DND-41 (cell line): Measurements from ENCODE around the gene RSPRY1.

ENCODE experiments used
- ATAC-seq: fragments of 200-7000 bp; cut with Tn5 transposase; 3 replicates; pipeline ENCODE4 v1.9.1; 2021; ENCODE audit warnings: low read depth; ENCODE audit not compliant: insufficient read depth
- DNase-seq: peaks from one replicate; pipeline ENCODE4 v3.0.0-alpha.2; 2020
- H2AFZ ChIP-seq: 2 replicates; pipeline ENCODE4 v1.6.0; 2012; ENCODE audit warnings: low read depth, low read length
- H3K27ac ChIP-seq: 2 replicates; pipeline ENCODE4 v1.5.1; 2012; ENCODE audit warnings: low read length, inconsistent platforms
- H3K27me3 ChIP-seq: fragments of 200-600 bp; sonication (generic); 2 replicates; pipeline ENCODE4 v1.6.0; 2012; ENCODE audit warnings: low read length, mild to moderate bottlenecking, inconsistent platforms; ENCODE audit not compliant: insufficient read depth, poor library complexity
- H3K36me3 ChIP-seq: 2 replicates; pipeline ENCODE4 v1.5.1; 2012; ENCODE audit warnings: low read length, inconsistent platforms; ENCODE audit not compliant: insufficient read depth
- H3K4me1 ChIP-seq: 2 replicates; pipeline ENCODE4 v1.5.1; 2012; ENCODE audit warnings: mild to moderate bottlenecking, low read length; ENCODE audit not compliant: insufficient read depth
- H3K4me2 ChIP-seq: 2 replicates; pipeline ENCODE4 v1.6.0; 2012; ENCODE audit warnings: mild to moderate bottlenecking, moderate library complexity, low read length, inconsistent platforms; ENCODE audit not compliant: insufficient read depth
- H3K4me3 ChIP-seq, 2 experiments: fragments of 200-600 bp in 1 of 2; shearing (Covaris generic) in 1 of 2; 2 replicates each; pipeline ENCODE4 v1.5.1; 2012 to 2016; ENCODE audit warnings: inconsistent platforms in 2 of 2, low read length in 2 of 2, mild to moderate bottlenecking in 2 of 2, low read depth in 1 of 2, moderate library complexity in 1 of 2
- H3K79me2 ChIP-seq: 2 replicates; pipeline ENCODE4 v1.6.0; 2012; ENCODE audit warnings: low read length, inconsistent platforms; ENCODE audit not compliant: insufficient read depth
- H3K9ac ChIP-seq: 2 replicates; pipeline ENCODE4 v1.6.0; 2012; ENCODE audit warnings: low read depth, mild to moderate bottlenecking, inconsistent platforms, low read length, moderate library complexity
- H3K9me3 ChIP-seq: 2 replicates; pipeline ENCODE4 v1.5.1; 2012; ENCODE audit warnings: low read length, moderate library complexity, mild to moderate bottlenecking, inconsistent platforms; ENCODE audit not compliant: insufficient read depth, severe bottlenecking
- H4K20me1 ChIP-seq: 2 replicates; pipeline ENCODE4 v1.6.0; 2012; ENCODE audit warnings: low read length; ENCODE audit not compliant: insufficient read depth
- EZH2 ChIP-seq: IDR thresholded peaks from 3 replicates; pipeline ENCODE4 v1.6.1; 2012; ENCODE audit warnings: borderline replicate concordance, low read depth, mild to moderate bottlenecking, moderate library complexity, low read length, inconsistent platforms; ENCODE audit not compliant: severe bottlenecking
- TF ChIP-seq, protein P1 (sequence below): IDR thresholded peaks from 2 replicates; pipeline ENCODE4 v1.5.1; 2012; ENCODE audit warnings: borderline replicate concordance, low read length, moderate library complexity, mild to moderate bottlenecking; ENCODE audit not compliant: poor library complexity, severe bottlenecking; ENCODE audit errors: extremely low read depth

RSPRY1 gene

GRCh38 chr16:57208926-57209325 is 22.8 kb downstream of the RSPRY1 start:
- Histone ChIP-seq H3K4me3 (no peak overlapping the region), H4K20me1 (peaks cover 7% of the 10 kb centered on the region; the same call in 1 of the 2 replicates), H3K79me2 (no peaks in the 10 kb centered on the region; the same call in 1 of the 2 replicates), H3K27ac (no peak overlapping the region), H2AFZ (no peak overlapping the region), H3K36me3 (peaks cover 70% of the 10 kb centered on the region), H3K27me3 (no peaks in the 10 kb centered on the region), H3K4me2 (no peak overlapping the region), H3K9me3 (no peaks in the 10 kb centered on the region), H3K9ac (no peak overlapping the region), H3K4me1 (no peaks in the 10 kb centered on the region)
- ATAC-seq = no peak
- TF ChIP-seq, protein P1, sequence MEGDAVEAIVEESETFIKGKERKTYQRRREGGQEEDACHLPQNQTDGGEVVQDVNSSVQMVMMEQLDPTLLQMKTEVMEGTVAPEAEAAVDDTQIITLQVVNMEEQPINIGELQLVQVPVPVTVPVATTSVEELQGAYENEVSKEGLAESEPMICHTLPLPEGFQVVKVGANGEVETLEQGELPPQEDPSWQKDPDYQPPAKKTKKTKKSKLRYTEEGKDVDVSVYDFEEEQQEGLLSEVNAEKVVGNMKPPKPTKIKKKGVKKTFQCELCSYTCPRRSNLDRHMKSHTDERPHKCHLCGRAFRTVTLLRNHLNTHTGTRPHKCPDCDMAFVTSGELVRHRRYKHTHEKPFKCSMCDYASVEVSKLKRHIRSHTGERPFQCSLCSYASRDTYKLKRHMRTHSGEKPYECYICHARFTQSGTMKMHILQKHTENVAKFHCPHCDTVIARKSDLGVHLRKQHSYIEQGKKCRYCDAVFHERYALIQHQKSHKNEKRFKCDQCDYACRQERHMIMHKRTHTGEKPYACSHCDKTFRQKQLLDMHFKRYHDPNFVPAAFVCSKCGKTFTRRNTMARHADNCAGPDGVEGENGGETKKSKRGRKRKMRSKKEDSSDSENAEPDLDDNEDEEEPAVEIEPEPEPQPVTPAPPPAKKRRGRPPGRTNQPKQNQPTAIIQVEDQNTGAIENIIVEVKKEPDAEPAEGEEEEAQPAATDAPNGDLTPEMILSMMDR = no peak
- DNase-seq = no peak

DNA sequence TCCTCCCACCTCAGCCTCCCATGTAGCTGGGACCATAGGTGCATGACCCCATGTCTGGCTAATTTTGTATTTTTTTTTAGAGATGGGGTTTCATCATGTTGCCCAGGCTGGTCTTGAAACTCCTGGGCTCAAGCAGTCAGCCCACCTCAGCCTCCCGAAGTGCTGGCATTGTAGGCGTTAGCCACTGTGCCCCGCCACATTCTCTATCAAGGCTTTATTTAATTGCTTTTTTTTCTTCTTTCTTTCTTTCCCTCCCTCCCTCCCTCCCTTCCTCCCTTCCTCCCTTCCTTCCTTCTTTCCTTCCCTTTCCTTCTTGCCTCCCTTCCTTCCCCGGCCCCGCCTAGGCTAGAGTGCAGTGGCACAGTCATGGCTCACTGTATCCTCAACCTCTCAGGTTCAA is 23.7 kb downstream of the RSPRY1 start:
- Histone ChIP-seq H3K27me3 (no peaks in the 10 kb centered on the region), H4K20me1 (0 out of 2 replicates have a peak, but pooled peaks cover 4% of the 10 kb centered on the region), H3K36me3 (peaks cover 74% of the 10 kb centered on the region), H3K9me3 (no peaks in the 10 kb centered on the region), H2AFZ (no peak overlapping the region), H3K9ac (no peak overlapping the region), H3K27ac (no peak overlapping the region), H3K4me2 (no peak overlapping the region), H3K4me3 (no peak overlapping the region), H3K79me2 (no peaks in the 10 kb centered on the region), H3K4me1 (no peaks in the 10 kb centered on the region)
- ATAC-seq = no peak
- TF ChIP-seq EZH2 = no peak
- TF ChIP-seq, protein P1 = no peak
- DNase-seq = no peak

DNA sequence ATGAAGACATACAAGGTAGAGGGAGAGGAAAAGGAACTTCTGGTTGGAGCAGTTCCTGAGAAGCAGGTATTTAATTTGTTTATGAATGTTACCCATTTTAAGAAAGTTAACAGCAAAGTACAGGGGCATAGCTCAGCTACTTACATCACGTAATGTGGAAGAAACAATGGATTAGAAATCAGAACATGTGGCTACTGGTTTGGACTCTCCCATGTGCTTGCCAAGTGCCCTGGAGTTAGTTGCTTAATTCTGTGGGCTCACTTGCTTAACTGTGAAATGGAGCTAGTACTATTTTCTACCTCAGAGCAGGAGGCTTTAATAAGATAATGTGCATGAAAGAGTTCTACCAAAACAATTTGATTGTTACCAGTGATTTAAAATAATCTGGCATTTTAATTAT is 27.3 kb downstream of the RSPRY1 start:
- no peak for DNase-seq
- no peak overlapping the region for H3K27ac ChIP-seq
- no peaks in the 10 kb centered on the region for H3K4me1 ChIP-seq
- no peaks in the 10 kb centered on the region for H4K20me1 ChIP-seq
- peaks cover 79% of the 10 kb centered on the region for H3K36me3 ChIP-seq
- no peak for ATAC-seq
- no peak overlapping the region for H3K4me3 ChIP-seq
- H3K27me3 ChIP-seq = no peaks in the 10 kb centered on the region
- no peak for TF ChIP-seq EZH2
- no peaks in the 10 kb centered on the region for H3K79me2 ChIP-seq
- H3K9ac ChIP-seq = no peak overlapping the region
- H3K4me2 ChIP-seq = no peak overlapping the region
- H2AFZ ChIP-seq = no peak overlapping the region
- no peaks in the 10 kb centered on the region for H3K9me3 ChIP-seq

GRCh38 chr16:57216968-57217367 is 30.8 kb downstream of the RSPRY1 start:
- Histone ChIP-seq H3K27me3 (no peaks in the 10 kb centered on the region), H3K4me1 (no peaks in the 10 kb centered on the region), H3K4me3 (no peak overlapping the region), H3K79me2 (no peaks in the 10 kb centered on the region), H4K20me1 (no peaks in the 10 kb centered on the region), H3K9ac (no peak overlapping the region), H3K36me3 (peaks cover 72% of the 10 kb centered on the region), H3K27ac (no peak overlapping the region), H3K9me3 (no peaks in the 10 kb centered on the region), H2AFZ (no peak overlapping the region), H3K4me2 (no peak overlapping the region)
- ATAC-seq (no peak), DNase-seq (no peak)
- TF ChIP-seq, protein P1 = no peak
- no peak for TF ChIP-seq EZH2
